Activated CD4-positive, CD25-positive, alpha-beta regulatory T cell (primary cell): ENCODE results near the gene SUCO.
"Not testable (repeated sequence)": the region's sequence is repeated elsewhere in the genome, so short reads cannot be mapped to it uniquely, and the experiment has no call there.

Experiments used
- DNase-seq, 4 experiments: peaks; one replicate each; lab custom pipeline; 2025; lab: John Stamatoyannopoulos, UW

The SUCO gene

DNA sequence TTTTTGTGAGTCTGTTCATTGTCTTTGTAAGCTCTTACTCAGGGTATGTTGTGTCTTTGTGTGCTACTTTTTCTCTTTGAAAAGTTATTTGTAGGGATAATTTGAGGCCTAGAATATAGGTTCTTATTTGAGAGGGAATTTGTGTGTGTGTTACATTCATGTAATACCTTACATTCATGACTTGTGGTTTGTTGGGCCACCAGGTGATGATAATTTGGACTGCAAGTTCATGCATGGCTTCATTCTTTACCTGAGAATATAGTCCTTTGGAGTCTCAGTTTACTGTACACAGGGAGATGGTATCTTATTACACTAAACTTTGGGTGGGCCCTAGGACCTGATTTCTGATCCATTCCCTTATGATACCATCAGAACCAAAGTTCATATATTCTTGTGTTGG is 74.2 kb downstream of the SUCO start:
- DNase-seq = no peak

- no peak for DNase-seq
Observed at GRCh38 chr1:172608098-172608601, 75.2 kb downstream of the SUCO start.

GRCh38 chr1:172609528-172609927 is 76.6 kb downstream of the SUCO start:
- no peak for DNase-seq

DNA sequence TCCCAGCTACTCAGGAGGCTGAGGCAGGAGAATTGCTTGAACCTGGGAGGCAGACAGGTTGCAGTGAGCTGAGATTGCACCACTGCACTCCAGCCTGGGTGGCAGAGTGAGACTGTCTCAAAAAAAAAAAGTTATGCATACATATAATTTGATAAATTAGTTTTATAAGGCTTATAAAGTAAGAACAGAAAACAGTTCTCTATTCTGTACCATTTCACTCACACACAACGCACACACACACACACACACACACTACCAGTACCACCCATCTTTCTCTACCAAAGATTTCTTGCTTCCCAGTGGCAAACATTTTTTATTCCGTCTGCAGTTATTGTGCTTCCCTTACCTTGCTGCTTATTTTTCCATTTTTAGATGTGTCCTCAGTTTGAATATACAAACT is 79.5 kb downstream of the SUCO start:
- no peak for DNase-seq

GRCh38 chr1:172613294-172613693 is 80.3 kb downstream of the SUCO start:
- no peak for DNase-seq

- no peak for DNase-seq
Observed at GRCh38 chr1:172616195-172616594, 83.2 kb downstream of the SUCO start.

DNA sequence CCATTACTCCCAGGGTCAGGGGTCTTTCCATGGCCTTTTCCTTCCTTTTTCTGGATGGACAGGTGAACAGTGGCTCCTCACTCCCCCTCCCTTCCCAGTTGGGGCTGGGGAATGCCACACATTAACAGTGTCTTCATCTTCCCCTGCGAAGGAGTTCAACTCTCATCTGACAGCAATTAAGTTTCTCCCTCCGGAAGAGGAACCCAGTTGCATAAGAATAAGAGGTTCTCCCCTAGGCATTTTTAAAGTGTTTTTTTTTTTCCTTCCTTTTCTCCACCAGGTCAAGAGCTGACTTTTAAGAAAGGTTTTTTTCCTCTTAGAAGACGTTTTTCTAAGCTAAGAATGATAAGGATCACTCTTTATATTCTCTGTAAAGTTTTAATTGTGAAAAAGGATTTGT is 83.7 kb downstream of the SUCO start:
- DNase-seq = no peak

DNA sequence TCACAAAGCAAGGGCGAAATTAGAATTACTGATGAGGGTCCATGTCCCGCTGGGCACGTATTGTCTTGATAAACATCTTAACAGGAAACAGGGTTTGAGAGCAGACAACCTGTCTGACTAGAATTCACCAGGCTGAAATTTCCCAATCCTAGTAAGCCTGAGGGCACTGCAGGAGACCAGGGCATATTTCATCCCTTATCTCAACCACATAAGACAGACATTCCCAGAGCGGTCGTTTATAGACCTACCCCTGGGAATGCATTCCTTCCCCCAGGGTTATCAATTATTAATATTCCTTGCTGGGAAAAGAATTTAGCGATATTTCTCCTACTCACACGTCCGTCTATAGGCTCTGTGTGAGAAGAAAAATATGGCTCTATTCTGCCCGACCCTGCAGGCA is 87.7 kb downstream of the SUCO start:
- not testable (repeated sequence) for DNase-seq

- DNase-seq = no peak
Observed at GRCh38 chr1:172622541-172622940, 89.6 kb downstream of the SUCO start.

- DNase-seq = no peak
Observed at GRCh38 chr1:172623748-172624147, 90.8 kb downstream of the SUCO start.

DNA sequence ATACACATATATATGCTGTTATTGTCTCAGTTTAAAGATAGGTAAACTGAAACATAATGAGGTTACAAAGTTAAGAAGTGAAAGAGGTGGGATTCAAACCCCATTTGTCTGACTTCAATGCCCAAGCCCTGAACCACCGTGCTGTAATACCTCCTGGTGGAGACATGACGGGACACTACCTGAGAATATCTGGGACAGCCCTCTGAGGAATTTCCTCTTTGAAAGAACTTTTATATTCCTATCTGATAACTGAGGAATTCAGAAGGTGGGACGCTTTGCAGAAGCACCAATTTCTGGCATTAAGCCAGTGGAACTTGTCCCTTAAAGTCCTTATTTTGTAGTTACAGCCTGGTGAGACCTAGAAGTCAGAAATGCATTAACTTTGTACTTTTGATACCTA is 93.9 kb downstream of the SUCO start:
- no peak for DNase-seq

DNA sequence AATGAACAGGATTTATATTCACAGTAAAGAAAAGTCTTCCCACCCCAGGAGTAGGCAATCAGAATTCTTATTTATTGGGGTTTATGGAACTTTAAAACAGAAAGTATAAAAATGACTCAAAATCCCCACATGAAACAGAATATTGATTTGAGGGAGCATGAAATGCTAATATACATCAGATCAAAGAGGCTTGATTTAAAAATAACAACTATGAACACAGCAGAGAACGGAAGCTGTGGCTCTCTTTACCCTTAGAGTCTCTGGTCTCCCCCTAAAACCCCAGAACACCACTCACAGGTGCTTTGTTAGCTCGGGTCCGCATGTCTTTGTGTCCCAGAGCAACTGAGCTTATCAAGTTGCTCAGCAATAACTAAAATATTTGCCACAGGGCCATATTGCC is 94.8 kb downstream of the SUCO start:
- no peak for DNase-seq

DNA sequence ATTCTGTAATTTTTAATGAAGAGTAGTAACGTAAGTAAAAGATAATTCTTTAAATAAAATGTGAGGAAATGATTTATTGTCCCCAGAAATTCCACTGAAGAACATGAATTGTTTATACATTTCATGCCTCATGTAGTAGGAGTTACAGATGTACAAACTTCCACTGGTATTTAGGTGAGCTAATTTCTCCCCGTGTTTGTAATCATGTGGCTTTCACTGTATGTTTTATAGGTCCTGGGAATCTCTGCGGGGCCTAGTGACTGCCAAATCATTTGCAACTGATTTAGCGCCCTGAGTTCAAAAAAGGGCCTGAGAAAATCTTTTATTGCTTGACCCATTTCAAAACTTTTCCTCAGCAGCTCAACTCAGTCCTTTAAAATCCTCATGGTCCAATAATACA is 95.5 kb downstream of the SUCO start:
- no peak for DNase-seq

- no peak for DNase-seq
Observed at GRCh38 chr1:172629170-172629569, 96.2 kb downstream of the SUCO start.

GRCh38 chr1:172629638-172630037 is 96.7 kb downstream of the SUCO start:
- no peak for DNase-seq

GRCh38 chr1:172630056-172630818 is 97.3 kb downstream of the SUCO start:
- no peak for DNase-seq

GRCh38 chr1:172630868-172631267 is 97.9 kb downstream of the SUCO start:
- no peak for DNase-seq

- no peak for DNase-seq
Observed at GRCh38 chr1:172637522-172637921, 104.6 kb downstream of the SUCO start.

- DNase-seq = no peak
Observed at GRCh38 chr1:172638249-172638648, 105.3 kb downstream of the SUCO start.

GRCh38 chr1:172638885-172639831 is 106.2 kb downstream of the SUCO start:
- DNase-seq = peak in 3 of 4 experiments; percentile 18 to 39 (median 33)

DNA sequence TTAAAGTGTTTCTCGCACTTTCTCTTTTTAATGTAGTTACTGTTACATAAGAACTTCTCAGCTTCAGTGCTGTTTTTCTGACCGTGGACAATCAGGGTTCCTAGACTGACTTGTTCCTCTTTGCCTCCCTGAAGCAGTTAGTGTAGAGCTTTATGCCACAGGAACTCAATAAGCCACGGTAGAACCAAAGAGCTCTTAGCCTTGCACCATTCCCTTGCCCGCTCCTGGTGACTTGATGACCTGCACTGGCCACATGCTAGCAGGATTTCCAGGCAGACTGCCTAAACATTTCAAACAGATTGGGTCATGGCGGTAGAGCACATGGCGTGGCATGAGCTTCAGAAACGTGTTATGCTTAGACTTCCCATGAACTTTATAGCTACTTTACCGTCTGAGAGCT is 107.2 kb downstream of the SUCO start:
- no peak for DNase-seq

DNA sequence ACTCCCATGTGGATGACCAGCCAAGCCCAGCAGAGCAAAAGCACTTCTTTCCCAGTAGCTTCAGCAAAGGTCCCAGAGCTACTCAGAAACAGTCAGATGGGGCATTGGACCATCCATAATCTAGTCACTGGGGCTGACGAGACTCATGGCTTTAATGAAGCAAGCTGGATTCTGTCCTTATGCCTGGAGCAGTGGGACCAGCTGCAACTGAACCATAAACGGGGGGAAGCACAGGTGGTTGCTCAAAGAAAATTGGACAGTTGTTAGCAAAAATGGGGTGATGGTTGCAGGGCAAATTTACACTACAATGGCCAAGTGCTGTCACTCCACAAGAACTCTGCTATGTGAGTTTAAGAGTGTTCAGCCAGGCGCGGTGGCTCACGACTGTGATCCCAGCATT is 108.5 kb downstream of the SUCO start:
- no peak for DNase-seq

DNA sequence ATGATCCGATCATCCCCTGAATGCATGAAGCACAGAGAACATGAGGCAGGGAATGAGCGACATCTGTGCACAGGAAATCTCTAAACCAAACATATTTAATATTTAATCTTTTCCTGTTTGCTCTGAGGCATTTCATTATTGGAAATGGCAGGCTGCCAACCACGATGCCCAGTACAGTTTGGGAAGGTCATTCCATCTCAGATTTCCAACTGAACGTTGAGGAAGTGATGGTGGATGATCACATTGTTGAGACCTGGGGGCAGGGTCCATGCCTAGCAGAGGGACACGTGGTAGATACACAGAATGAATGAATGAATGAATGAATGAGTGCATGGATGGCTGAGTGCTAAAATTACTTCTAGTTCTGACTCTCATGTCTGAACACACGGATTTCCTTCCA is 110.0 kb downstream of the SUCO start:
- DNase-seq = no peak
